Measurements from ENCODE around the gene CRISPLD2.

The CRISPLD2 gene

DNA sequence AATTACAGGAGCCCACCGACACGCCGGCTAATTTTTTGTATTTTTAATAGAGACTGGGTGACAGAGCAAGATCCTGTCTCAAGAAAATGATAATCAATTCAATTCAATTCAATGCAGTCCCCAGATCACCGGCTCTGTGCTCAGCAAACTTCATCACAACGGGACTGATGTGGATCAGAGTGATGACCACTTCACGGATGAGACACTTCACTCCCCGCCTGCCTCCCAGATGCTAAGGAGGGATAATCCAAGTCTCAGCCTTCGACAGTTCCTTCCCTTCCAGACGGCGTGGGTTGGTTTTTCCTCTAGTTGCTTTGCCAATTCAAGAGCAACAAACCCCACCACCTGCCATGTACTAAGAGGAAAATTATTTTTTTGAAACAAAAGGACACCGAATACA is 97.7 kb downstream of the CRISPLD2 start:
- TF ChIP-seq, protein P1, sequence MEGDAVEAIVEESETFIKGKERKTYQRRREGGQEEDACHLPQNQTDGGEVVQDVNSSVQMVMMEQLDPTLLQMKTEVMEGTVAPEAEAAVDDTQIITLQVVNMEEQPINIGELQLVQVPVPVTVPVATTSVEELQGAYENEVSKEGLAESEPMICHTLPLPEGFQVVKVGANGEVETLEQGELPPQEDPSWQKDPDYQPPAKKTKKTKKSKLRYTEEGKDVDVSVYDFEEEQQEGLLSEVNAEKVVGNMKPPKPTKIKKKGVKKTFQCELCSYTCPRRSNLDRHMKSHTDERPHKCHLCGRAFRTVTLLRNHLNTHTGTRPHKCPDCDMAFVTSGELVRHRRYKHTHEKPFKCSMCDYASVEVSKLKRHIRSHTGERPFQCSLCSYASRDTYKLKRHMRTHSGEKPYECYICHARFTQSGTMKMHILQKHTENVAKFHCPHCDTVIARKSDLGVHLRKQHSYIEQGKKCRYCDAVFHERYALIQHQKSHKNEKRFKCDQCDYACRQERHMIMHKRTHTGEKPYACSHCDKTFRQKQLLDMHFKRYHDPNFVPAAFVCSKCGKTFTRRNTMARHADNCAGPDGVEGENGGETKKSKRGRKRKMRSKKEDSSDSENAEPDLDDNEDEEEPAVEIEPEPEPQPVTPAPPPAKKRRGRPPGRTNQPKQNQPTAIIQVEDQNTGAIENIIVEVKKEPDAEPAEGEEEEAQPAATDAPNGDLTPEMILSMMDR (conservative IDR thresholded peaks at IDR 0.05; ENCODE audit: low read length), result no peak
- no peak for TF ChIP-seq EZH2phosphoT487 (IDR thresholded peaks at IDR 0.05; ENCODE audit: borderline replicate concordance)
- no peaks in the 10 kb centered on the region for H3K79me2 ChIP-seq (ENCODE audit: insufficient read depth, low read length)
- no peaks in the 10 kb centered on the region for H3K4me1 ChIP-seq (ENCODE audit: insufficient read depth, low read length, poor library complexity, severe bottlenecking)
- no peak overlapping the region for H3K9ac ChIP-seq (ENCODE audit: low read depth, low read length, poor library complexity, severe bottlenecking)
- no peaks in the 10 kb centered on the region for H3K36me3 ChIP-seq (ENCODE audit: insufficient read depth, low read length)
- no peaks in the 10 kb centered on the region for H4K20me1 ChIP-seq (ENCODE audit: insufficient read depth, low read length, poor library complexity, severe bottlenecking)
- H2AFZ ChIP-seq (ENCODE audit: low read length), result no peak overlapping the region
- no peaks in the 10 kb centered on the region for H3K27me3 ChIP-seq (ENCODE audit: insufficient read depth, low read length, poor library complexity, severe bottlenecking)
- no peaks in the 10 kb centered on the region for H3F3A ChIP-seq (ENCODE audit: low read depth)
- H3K9me2 ChIP-seq (replicated peaks; ENCODE audit: low read depth, low read length), result no peaks in the 10 kb centered on the region
- H3K9me3 ChIP-seq (ENCODE audit: insufficient read depth, low read depth, low read length), result no peaks in the 10 kb centered on the region
- no peak overlapping the region for H3K4me2 ChIP-seq (ENCODE audit: low read depth, low read length, poor library complexity, severe bottlenecking)
- H3K4me3 ChIP-seq (ENCODE audit: low read length, poor library complexity, severe bottlenecking), result no peak overlapping the region

DNA sequence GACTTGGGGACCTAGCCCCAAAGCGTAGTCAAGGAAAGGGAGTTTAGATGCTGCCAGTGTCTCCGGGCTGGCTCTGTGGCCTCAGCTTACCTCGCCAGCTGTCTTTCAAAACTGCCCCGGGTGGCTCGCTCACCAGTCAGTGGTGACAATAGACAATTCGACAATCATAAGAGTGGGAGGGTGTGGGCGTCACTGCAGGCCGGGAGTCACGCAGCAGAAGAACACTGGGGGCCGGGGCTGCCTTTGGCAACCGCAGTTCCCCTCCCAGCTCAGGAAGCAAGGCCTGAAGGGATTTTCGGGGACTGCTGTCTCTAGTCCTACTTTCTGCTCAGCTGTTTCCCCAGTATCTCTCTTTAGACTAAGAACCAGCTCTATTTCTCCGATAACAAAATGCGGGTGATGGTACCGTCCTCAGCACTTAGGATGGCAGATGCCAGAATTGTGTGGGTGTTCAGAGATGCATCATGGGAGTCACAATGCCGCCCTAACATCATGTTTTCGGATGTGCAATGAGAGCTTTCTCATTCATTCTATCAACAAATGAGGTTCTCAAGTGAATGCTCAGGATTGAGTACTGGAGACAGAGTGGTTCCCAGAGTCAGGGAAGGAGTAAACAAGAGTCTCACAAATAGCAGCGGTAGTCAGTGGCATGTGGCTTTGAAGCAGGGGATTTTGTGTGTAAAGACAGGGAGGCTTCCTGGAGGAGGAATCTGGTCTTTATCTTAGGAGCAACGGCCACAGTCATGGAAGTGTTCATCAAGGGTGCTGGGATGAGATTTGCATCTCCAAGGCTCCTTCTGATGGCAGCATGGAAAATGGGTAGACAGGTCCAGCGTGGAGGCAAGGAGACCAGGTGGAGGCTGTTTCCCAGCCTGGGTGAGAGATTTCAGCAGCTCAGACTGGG is 98.5 kb downstream of the CRISPLD2 start:
- H3K4me2 ChIP-seq (ENCODE audit: low read depth, low read length, poor library complexity, severe bottlenecking), result no peak overlapping the region
- H3F3A ChIP-seq (ENCODE audit: low read depth), result no peaks in the 10 kb centered on the region
- no peaks in the 10 kb centered on the region for H3K79me2 ChIP-seq (ENCODE audit: insufficient read depth, low read length)
- H3K9me2 ChIP-seq (replicated peaks; ENCODE audit: low read depth, low read length), result no peaks in the 10 kb centered on the region
- no peak overlapping the region for H3K4me3 ChIP-seq (ENCODE audit: low read length, poor library complexity, severe bottlenecking)
- H4K20me1 ChIP-seq (ENCODE audit: insufficient read depth, low read length, poor library complexity, severe bottlenecking), result no peaks in the 10 kb centered on the region
- no peaks in the 10 kb centered on the region for H3K4me1 ChIP-seq (ENCODE audit: insufficient read depth, low read length, poor library complexity, severe bottlenecking)
- TF ChIP-seq EZH2phosphoT487 (IDR thresholded peaks at IDR 0.05; ENCODE audit: borderline replicate concordance), result no peak
- TF ChIP-seq, protein P1 (conservative IDR thresholded peaks at IDR 0.05; ENCODE audit: low read length), result no peak
- H2AFZ ChIP-seq (ENCODE audit: low read length), result no peak overlapping the region
- H3K27me3 ChIP-seq (ENCODE audit: insufficient read depth, low read length, poor library complexity, severe bottlenecking), result no peaks in the 10 kb centered on the region
- H3K36me3 ChIP-seq (ENCODE audit: insufficient read depth, low read length), result no peaks in the 10 kb centered on the region
- H3K9me3 ChIP-seq (ENCODE audit: insufficient read depth, low read depth, low read length), result no peaks in the 10 kb centered on the region
- H3K9ac ChIP-seq (ENCODE audit: low read depth, low read length, poor library complexity, severe bottlenecking), result no peak overlapping the region

DNA sequence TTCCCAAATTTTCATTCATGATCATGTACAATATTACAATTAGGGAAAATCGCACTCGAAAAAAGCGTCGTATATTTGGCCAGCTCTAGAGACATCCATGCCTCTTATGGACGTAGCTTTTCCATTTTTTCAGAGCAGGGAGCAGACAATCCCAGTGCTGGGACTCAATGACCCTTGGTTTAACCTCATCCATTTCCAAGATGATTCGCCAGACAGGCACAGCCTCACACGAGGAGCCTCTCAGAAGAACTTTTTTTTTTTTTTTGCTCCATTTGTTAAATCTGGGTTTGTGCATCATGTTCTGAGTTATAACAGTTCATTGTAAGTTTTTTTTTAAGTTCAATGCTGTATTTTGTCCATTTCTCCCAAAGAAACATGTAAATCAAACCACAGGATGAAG is 99.5 kb downstream of the CRISPLD2 start:
- Histone ChIP-seq H3K4me1 (ENCODE audit: insufficient read depth, low read length, poor library complexity, severe bottlenecking) (no peaks in the 10 kb centered on the region), H3K9me3 (ENCODE audit: insufficient read depth, low read depth, low read length) (no peaks in the 10 kb centered on the region), H3K4me2 (ENCODE audit: low read depth, low read length, poor library complexity, severe bottlenecking) (no peak overlapping the region), H3F3A (ENCODE audit: low read depth) (no peaks in the 10 kb centered on the region), H3K27me3 (ENCODE audit: insufficient read depth, low read length, poor library complexity, severe bottlenecking) (no peaks in the 10 kb centered on the region), H3K4me3 (ENCODE audit: low read length, poor library complexity, severe bottlenecking) (no peak overlapping the region), H3K9ac (ENCODE audit: low read depth, low read length, poor library complexity, severe bottlenecking) (no peak overlapping the region), H3K36me3 (ENCODE audit: insufficient read depth, low read length) (no peaks in the 10 kb centered on the region), H3K79me2 (ENCODE audit: insufficient read depth, low read length) (no peaks in the 10 kb centered on the region), H2AFZ (ENCODE audit: low read length) (no peak overlapping the region), H4K20me1 (ENCODE audit: insufficient read depth, low read length, poor library complexity, severe bottlenecking) (no peaks in the 10 kb centered on the region), H3K9me2 (replicated peaks; ENCODE audit: low read depth, low read length) (no peaks in the 10 kb centered on the region)
- TF ChIP-seq, protein P1 (conservative IDR thresholded peaks at IDR 0.05; ENCODE audit: low read length), result no peak
- no peak for TF ChIP-seq EZH2phosphoT487 (IDR thresholded peaks at IDR 0.05; ENCODE audit: borderline replicate concordance)

Data from Loucy (cell line).